Panc1 (cell line): ENCODE results near the gene ADCY1. TPM values are rescaled to one million over a fixed set of nuclear protein-coding genes. Genes with fewer than 3 reads are reported as not detected.

Experiments used
- ATAC-seq: fragments of 200-7000 bp; cut with Tn5 transposase; 2 replicates; pipeline ENCODE4 v1.9.1; 2020; ENCODE audit warnings: mild to moderate bottlenecking, moderate library complexity
- BruUV-seq: library from RNA; stranded (reverse); fragments of 400-500 nt; replicated peaks from 2 replicates; lab custom pipeline; 2021; lab: Mats Ljungman, UMichigan
- CTCF ChIA-PET: fragments of 300-600 bp; sonication (Branson Sonifier 250); formaldehyde crosslinking; loops from one replicate; lab custom pipeline; 2022; ENCODE audit warnings: antibody characterized with exemption; lab: Charles Lee
- POLR2A ChIA-PET: fragments of 300-600 bp; sonication (Branson Sonifier 250); formaldehyde crosslinking; loops from one replicate; lab custom pipeline; 2022; ENCODE audit warnings: antibody characterized with exemption; lab: Charles Lee
- DNase-seq: peaks from one replicate; pipeline ENCODE4 v3.0.0-alpha.2; 2010; ENCODE audit warnings: low read depth, low spot score
- H3K27ac ChIP-seq: 2 replicates; pipeline ENCODE4 v1.5.1; 2011; ENCODE audit warnings: mild to moderate bottlenecking, low read length, inconsistent platforms
- H3K27me3 ChIP-seq: fragments of 200-500 bp; sonication (Bioruptor generic); 2 replicates; pipeline ENCODE4 v1.6.0; 2014; ENCODE audit warnings: low read length, inconsistent platforms; ENCODE audit not compliant: control insufficient read depth, insufficient read depth
- H3K36me3 ChIP-seq: fragments of 200-500 bp; sonication (Bioruptor generic); 2 replicates; pipeline ENCODE4 v1.5.1; 2014; ENCODE audit warnings: inconsistent platforms, mild to moderate bottlenecking, low read length, moderate library complexity; ENCODE audit not compliant: control insufficient read depth, insufficient read depth
- H3K4me1 ChIP-seq: 2 replicates; pipeline ENCODE4 v1.5.1; 2011; ENCODE audit warnings: inconsistent platforms, mild to moderate bottlenecking, low read length, moderate library complexity; ENCODE audit not compliant: control insufficient read depth, insufficient read depth
- H3K4me3 ChIP-seq, 2 experiments: 2 replicates each; pipeline ENCODE4 v1.5.1; 2011 to 2012; ENCODE audit warnings: low read depth in 2 of 2, low read length in 2 of 2, mild to moderate bottlenecking in 2 of 2, inconsistent platforms in 1 of 2, moderate library complexity in 1 of 2
- H3K9me3 ChIP-seq: fragments of 200-500 bp; sonication (Bioruptor generic); 2 replicates; pipeline ENCODE4 v1.5.1; 2014; ENCODE audit warnings: low read depth, mild to moderate bottlenecking, inconsistent platforms, low read length, moderate library complexity; ENCODE audit not compliant: control insufficient read depth, insufficient read depth
- CTCF ChIP-seq: fragments of 450-650 bp; IDR thresholded peaks from 2 replicates; pipeline ENCODE4 v1.5.1; 2017; ENCODE audit warnings: mild to moderate bottlenecking
- POLR2AphosphoS5 ChIP-seq: IDR thresholded peaks from 2 replicates; pipeline ENCODE4 v1.6.1; 2012; ENCODE audit warnings: mild to moderate bottlenecking, low read depth, low read length, moderate library complexity
- REST ChIP-seq, 2 experiments: IDR thresholded peaks; 2 replicates each; pipeline ENCODE4 v1.6.1; 2011 to 2012; ENCODE audit warnings: low read depth in 2 of 2, control low read depth in 1 of 2, low read length in 1 of 2, mild to moderate bottlenecking in 1 of 2, moderate library complexity in 1 of 2; ENCODE audit not compliant: insufficient read depth in 1 of 2
- SIN3A ChIP-seq: IDR thresholded peaks from 2 replicates; pipeline ENCODE4 v1.6.1; 2012; ENCODE audit warnings: low read depth, mild to moderate bottlenecking, low read length, moderate library complexity, borderline replicate concordance; ENCODE audit not compliant: insufficient read depth
- TCF7L2 ChIP-seq: IDR thresholded peaks from 2 replicates; pipeline ENCODE4 v1.6.1; 2011; ENCODE audit warnings: mild to moderate bottlenecking, low read depth, low read length, inconsistent platforms
- in situ Hi-C: cut with HindIII; loops from 2 replicates; pipeline ENCODE4 v1.10.0; 2016; ENCODE audit warnings: low sequenced_read_pairs, low pct_unique_long_range_greater_than_20kb
- intact Hi-C: fragments of 100-400 bp; cut with micrococcal nuclease; formaldehyde crosslinking; loops from one replicate; pipeline ENCODE4 v1.10.0; 2022; ENCODE audit not compliant: unreplicated experiment
- total RNA-seq: library from RNA; stranded (reverse); gene quantifications from one replicate; pipeline ENCODE4 v1.2.1, GENCODE V29; 2021; ENCODE audit not compliant: unreplicated experiment

The ADCY1 gene
- total RNA-seq, 1 experiment from 2014 or later = 2.1 TPM

- Histone ChIP-seq H3K4me3 (no peak overlapping the region), H3K27me3 (peaks cover 25% of the 10 kb centered on the region), H3K4me1 (no peaks in the 10 kb centered on the region), H3K9me3 (no peaks in the 10 kb centered on the region), H3K36me3 (no peaks in the 10 kb centered on the region), H3K27ac (no peak overlapping the region)
- DNase-seq (no peak), ATAC-seq (no peak)
- TF ChIP-seq SIN3A (no peak), POLR2AphosphoS5 (no peak), CTCF (no peak), TCF7L2 (no peak), REST (IDR thresholded peaks at IDR 0.05; ENCODE audit: insufficient read depth in 1 of 2, low read depth in 2 of 2, low read length in 1 of 2) (no peak)
- intact Hi-C loops = no loop called here
- ChIA-PET POLR2A (no interaction called here), CTCF (interaction anchor here (1.2 kb wide), 1 partner anchor 17 kb away, joined by 3 read pairs; no protein-coding TSS in a partner anchor)
- BruUV-seq = no TSS peak
- in situ Hi-C loops = no loop called here
These were observed 9.7 kb upstream of the ADCY1 start for GRCh38 chr7:45564485-45564884.

GRCh38 chr7:45564886-45565455 lies 9.2 kb upstream of the ADCY1 start:
- Histone ChIP-seq H3K9me3 (no peaks in the 10 kb centered on the region), H3K36me3 (no peaks in the 10 kb centered on the region), H3K4me1 (no peaks in the 10 kb centered on the region), H3K27me3 (peaks cover 30% of the 10 kb centered on the region), H3K27ac (no peak overlapping the region), H3K4me3 (no peak overlapping the region)
- TF ChIP-seq SIN3A (no peak), POLR2AphosphoS5 (no peak), CTCF (no peak), TCF7L2 (no peak), REST (IDR thresholded peaks at IDR 0.05; ENCODE audit: insufficient read depth in 1 of 2, low read depth in 2 of 2, low read length in 1 of 2) (no peak)
- in situ Hi-C loops = no loop called here
- CTCF ChIA-PET = interaction anchor here (1.2 kb wide), 1 partner anchor 16 kb away, joined by 3 read pairs; no protein-coding TSS in a partner anchor
- no TSS peak for BruUV-seq
- intact Hi-C loops = no loop called here
- POLR2A ChIA-PET = no interaction called here
- ATAC-seq = no peak
- DNase-seq = no peak
